ENCODE results near the gene MYCL. TPM values are rescaled to one million over a fixed set of nuclear protein-coding genes. Genes with fewer than 3 reads are reported as not detected.

The MYCL gene
- total RNA-seq, 2 experiments from 2014 or later, result 0.34 TPM; not detected in 1

DNA sequence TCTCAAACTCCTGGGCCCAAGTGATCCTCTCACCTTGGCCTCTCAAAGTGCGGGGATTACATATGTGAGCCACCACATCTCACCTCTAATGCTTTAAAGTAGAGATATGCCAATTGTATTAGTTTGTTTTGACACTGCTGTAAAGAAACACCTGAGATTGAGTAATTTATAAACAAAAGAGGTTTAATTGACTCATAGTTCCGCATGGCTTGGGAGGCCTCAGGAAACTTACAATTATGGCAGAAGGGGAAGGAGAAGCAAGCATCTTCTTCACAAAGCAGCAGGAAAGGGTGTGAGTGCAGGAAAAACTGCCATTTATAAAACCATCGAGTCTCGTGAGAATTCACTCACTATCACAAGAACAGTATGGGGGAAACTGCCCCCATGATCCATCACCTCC is 3.5 kb upstream of the MYCL start:
- DNase-seq (no peak), ATAC-seq (ENCODE audit: low read depth) (no peak)
- H3K4me3 Mint-ChIP-seq, result no peak overlapping the region
- no peak overlapping the region for H3K27ac Mint-ChIP-seq
- peaks cover 60% of the 10 kb centered on the region for H3K27me3 Mint-ChIP-seq
- no peaks in the 10 kb centered on the region for H3K36me3 Mint-ChIP-seq
- peaks cover 7% of the 10 kb centered on the region for H3K9me3 Mint-ChIP-seq
- H3K4me1 Mint-ChIP-seq, result peaks cover 3% of the 10 kb centered on the region
- POLR2A ChIA-PET, result no interaction called here

DNA sequence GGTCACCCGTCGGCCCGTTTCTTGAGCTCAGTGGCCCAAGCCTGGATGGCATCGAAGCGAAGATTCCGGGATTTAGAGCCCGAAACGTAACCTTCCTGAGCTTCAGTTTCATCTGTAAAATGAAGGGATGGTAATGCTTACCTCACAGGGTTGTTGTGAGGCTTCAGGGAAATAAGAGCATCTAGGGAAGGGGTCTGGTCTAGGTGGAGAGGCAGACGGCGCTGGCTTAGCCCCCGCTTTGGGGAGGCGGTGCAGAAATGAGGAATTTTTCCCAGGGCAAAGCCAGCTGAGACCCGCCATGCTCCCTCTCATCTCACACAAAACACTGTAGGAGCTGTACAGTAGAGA is 717 bp upstream of the MYCL start:
- Mint-ChIP-seq H3K4me1 (peaks cover 3% of the 10 kb centered on the region), H3K4me3 (peak overlapping the region; percentile 71), H3K27me3 (peaks cover 68% of the 10 kb centered on the region), H3K27ac (no peak overlapping the region), H3K36me3 (no peaks in the 10 kb centered on the region), H3K9me3 (peaks cover under 1% of the 10 kb centered on the region)
- DNase-seq (no peak), ATAC-seq (ENCODE audit: low read depth) (no peak)
- POLR2A ChIA-PET, result interaction anchor here (1.5 kb wide), 1 partner anchor 85 kb away, joined by 6 read pairs; no protein-coding TSS in a partner anchor

DNA sequence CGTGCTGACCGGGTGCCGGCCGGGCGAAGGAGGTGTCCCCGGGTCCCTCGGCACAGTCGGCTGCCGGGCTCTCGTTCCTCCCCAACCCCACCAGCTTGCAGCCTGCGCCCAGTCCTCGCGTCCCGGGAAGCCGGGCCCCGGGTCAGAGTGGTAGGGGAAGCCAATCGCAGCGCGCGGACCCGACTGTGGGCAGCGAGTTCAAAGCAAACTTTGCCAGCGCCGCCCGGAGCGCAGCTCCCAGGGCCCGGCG is 328 bp downstream of the MYCL start:
- Mint-ChIP-seq H3K4me1 (peaks cover 3% of the 10 kb centered on the region), H3K9me3 (no peaks in the 10 kb centered on the region), H3K36me3 (no peaks in the 10 kb centered on the region), H3K27me3 (peaks cover 64% of the 10 kb centered on the region), H3K27ac (no peak overlapping the region), H3K4me3 (peak overlapping the region; percentile 50)
- ATAC-seq (ENCODE audit: low read depth), result no peak
- POLR2A ChIA-PET, result interaction anchor here (1.0 to 1.5 kb wide), 2 partner anchors 18 to 84 kb away, joined by 4 to 6 read pairs; partner anchors contain the start of gene TRIT1
- DNase-seq, result no peak

DNA sequence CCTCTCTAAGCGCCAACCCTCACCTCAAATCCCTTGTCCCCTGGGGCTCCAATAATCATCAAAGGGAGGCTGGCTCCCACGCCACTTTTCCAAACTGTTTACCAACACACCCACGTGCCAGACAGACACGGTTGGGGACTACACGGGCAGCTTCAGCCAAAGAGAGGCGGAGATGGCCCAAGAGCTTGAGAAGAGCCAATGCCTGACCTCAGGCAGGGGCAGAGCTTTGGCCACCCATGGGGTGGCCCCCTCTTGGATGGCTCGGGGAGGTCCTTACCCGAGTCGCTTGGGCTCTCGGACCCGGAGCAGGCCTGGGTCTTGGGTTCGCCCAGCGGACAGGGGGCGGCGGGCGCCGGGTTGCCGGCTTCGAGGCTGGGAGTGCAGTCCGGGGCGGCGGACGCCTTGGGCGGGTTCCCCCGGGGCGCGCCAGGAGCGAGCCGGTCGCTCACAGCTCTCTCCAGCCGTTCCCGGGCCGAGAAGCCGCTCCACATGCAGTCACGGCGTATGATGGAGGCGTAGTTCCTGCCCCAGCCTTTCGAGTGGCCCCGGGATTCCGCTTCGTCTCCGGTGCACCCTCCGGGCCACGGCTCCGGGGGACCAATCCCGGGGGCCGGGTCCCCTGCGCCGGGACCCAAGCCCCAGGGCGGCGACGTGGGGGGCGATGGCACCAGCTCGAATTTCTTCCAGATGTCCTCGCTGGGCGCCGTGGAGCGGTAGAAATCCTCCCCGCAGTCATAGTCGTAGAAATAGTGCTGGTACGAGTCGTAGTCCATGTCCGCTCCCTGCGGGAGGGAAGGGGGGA is 854 bp downstream of the MYCL start:
- H3K36me3 Mint-ChIP-seq, result no peaks in the 10 kb centered on the region
- POLR2A ChIA-PET, result interaction anchor here (1.0 kb wide), 1 partner anchor 17 kb away, joined by 4 read pairs; the partner anchor contains the start of gene TRIT1
- peaks cover 3% of the 10 kb centered on the region for H3K4me1 Mint-ChIP-seq
- peaks cover 62% of the 10 kb centered on the region for H3K27me3 Mint-ChIP-seq
- H3K4me3 Mint-ChIP-seq, result peak overlapping the region; percentile 66
- DNase-seq (no peak), ATAC-seq (ENCODE audit: low read depth) (no peak)
- no peaks in the 10 kb centered on the region for H3K9me3 Mint-ChIP-seq
- no peak overlapping the region for H3K27ac Mint-ChIP-seq

DNA sequence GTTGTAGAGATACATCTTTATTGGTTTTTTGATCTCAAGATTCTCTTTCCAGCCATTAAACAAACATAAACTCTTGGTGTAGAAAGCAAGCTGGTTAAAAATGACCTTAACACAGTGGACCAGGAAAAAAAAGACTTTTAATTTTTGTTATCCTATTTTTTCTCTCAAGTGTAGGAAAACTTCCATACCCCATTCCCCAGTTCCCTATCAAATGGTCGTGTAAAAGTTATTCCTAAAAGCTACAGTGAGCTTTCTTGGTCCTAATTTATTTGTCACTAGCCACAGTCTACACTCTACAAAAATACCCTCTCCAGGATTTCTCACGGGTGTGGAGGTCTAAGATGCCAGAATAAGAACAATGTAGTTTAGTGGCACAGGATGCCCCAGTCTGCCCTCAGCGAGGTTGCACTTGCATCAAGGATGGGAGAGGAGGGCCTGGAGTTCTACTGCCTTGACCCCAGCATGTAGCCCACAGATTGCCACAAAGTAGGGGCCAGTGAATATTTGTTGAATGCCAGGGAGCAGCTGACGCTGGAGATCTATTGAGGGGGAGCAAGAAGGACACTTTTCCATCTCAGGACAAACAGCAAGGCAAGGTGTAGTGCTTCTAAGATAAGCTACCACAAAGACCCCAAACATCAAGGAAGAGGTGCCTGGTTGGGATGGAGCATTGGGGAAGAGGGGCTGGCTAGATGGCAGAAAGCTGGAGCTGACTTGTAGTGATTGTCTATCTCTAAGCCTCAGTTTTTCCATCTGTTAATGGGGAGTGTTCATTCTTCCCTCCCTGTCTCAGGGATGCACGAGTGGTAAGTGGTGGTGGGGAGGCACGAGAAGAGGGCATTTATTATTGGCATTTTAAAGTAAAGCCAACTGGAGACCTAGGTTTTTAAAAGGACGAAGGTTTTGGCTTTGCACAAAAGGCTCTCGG is 1.8 kb downstream of the MYCL start:
- H3K4me1 Mint-ChIP-seq, result peaks cover 3% of the 10 kb centered on the region
- H3K4me3 Mint-ChIP-seq, result peak overlapping the region; percentile 8
- POLR2A ChIA-PET, result no interaction called here
- no peaks in the 10 kb centered on the region for H3K9me3 Mint-ChIP-seq
- no peaks in the 10 kb centered on the region for H3K36me3 Mint-ChIP-seq
- DNase-seq (no peak), ATAC-seq (ENCODE audit: low read depth) (no peak)
- peaks cover 58% of the 10 kb centered on the region for H3K27me3 Mint-ChIP-seq
- no peak overlapping the region for H3K27ac Mint-ChIP-seq

DNA sequence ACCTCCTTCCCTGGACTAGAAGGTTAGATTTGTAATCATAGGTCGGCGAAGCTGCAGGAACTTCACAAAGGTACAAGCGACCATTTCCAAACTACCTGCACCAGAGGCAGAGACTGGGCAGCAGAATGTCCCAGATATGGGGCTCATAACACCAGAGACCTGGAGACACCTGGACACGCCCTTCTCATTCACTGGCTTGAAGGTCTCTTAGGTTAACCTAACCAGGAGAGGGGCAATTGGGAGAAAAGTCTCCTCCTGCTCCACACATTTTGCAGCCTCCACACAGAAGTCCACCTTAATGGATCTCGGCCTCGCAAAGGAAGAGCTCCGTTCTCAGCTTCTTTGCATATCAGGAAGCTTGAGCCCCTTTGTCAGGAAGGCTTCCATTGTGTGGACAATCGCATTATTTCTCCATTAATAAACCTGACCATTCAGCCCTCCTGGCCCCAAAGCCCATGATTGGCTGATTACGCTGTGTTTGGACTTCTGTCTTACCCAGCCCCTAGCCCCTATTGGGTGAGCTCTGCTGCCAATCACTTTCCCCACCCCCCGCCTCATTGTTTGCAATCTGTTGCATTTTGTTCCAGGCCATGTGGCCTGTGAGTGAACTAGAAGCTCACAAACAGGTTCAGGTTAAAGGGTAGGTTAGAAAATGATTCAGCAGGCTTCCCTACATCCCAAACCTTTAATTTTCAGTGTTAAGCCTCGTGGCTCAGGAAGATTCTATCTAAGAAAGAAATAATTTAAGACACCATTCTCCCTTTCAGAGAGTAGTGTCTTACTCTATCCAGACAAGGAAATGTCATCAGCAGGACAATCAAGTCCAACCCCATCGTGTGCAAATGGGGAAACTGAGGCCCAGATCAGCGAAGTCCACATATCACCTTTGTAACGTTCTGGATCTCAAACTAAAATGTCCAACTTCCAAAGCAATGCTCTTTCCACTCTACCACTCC is 2.8 kb downstream of the MYCL start:
- ATAC-seq (ENCODE audit: low read depth), result no peak
- H3K36me3 Mint-ChIP-seq, result no peaks in the 10 kb centered on the region
- no peaks in the 10 kb centered on the region for H3K9me3 Mint-ChIP-seq
- H3K27me3 Mint-ChIP-seq, result peaks cover 58% of the 10 kb centered on the region
- no peak overlapping the region for H3K4me3 Mint-ChIP-seq
- peaks cover 3% of the 10 kb centered on the region for H3K4me1 Mint-ChIP-seq
- POLR2A ChIA-PET, result no interaction called here
- no peak for DNase-seq
- H3K27ac Mint-ChIP-seq, result no peak overlapping the region

DNA sequence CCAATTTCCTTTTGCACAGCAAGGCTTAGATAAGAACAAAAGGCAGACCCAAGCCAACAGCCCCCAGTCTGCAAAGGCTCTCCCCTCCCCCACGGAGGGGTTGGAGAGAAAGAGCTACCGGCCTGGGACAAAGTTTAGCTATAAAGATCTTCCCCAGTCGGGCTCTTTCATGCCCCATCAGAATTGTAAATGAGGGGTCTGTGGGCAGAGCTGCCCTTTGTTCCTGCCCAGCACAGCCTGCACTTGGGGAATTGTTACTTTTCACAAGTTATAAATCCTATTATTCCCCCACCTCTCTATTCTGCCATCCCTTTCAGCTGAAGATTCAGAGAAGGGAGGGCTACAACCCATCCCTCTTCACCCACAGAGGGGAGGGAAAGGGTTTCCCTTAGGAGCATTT is 3.5 kb downstream of the MYCL start:
- Mint-ChIP-seq H3K27ac (no peak overlapping the region), H3K9me3 (no peaks in the 10 kb centered on the region), H3K27me3 (peaks cover 57% of the 10 kb centered on the region), H3K36me3 (no peaks in the 10 kb centered on the region), H3K4me3 (no peak overlapping the region), H3K4me1 (peaks cover 3% of the 10 kb centered on the region)
- DNase-seq (no peak), ATAC-seq (ENCODE audit: low read depth) (no peak)
- POLR2A ChIA-PET, result no interaction called here

DNA sequence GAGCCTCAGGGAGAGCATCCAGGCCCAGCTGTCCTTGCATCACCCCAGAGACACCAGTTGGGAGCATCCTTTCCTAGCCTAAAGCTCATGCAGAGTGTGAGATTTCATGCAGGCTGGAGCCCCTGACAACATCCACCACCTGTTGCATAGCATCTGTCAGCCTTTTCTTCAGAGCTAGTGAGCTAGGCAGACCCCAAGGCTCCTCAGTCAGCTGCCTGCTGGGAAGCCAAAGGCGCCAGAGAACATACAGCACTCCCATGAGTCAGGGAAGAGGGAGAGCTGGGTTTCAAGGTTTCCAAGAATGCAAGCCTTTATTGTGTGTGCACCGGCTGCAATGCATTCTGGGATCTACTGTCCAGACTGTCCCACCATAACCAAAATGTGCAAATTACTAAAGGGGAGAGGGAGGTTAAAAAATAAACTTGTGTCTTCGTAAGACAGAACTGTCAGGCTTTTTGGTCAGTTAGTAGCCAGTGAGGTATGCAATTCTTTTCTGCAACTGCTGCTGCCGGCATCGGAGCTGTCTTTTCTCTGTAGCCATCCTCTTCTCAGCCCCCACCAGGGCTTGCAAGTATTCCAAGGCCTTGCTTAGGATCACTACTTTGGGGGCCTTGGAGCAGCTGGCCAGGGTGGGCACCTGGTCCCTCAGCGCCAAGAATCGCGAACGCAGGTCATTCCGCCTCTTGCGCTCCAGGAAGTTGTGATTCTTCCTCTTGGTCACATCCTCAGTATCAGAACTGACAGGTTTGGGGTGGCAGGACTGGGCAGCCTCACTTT is 4.6 kb downstream of the MYCL start:
- Mint-ChIP-seq H3K4me1 (peaks cover 2% of the 10 kb centered on the region), H3K9me3 (no peaks in the 10 kb centered on the region), H3K27ac (no peak overlapping the region), H3K4me3 (no peak overlapping the region), H3K36me3 (no peaks in the 10 kb centered on the region), H3K27me3 (peaks cover 57% of the 10 kb centered on the region)
- DNase-seq (no peak), ATAC-seq (ENCODE audit: low read depth) (no peak)
- POLR2A ChIA-PET, result no interaction called here

DNA sequence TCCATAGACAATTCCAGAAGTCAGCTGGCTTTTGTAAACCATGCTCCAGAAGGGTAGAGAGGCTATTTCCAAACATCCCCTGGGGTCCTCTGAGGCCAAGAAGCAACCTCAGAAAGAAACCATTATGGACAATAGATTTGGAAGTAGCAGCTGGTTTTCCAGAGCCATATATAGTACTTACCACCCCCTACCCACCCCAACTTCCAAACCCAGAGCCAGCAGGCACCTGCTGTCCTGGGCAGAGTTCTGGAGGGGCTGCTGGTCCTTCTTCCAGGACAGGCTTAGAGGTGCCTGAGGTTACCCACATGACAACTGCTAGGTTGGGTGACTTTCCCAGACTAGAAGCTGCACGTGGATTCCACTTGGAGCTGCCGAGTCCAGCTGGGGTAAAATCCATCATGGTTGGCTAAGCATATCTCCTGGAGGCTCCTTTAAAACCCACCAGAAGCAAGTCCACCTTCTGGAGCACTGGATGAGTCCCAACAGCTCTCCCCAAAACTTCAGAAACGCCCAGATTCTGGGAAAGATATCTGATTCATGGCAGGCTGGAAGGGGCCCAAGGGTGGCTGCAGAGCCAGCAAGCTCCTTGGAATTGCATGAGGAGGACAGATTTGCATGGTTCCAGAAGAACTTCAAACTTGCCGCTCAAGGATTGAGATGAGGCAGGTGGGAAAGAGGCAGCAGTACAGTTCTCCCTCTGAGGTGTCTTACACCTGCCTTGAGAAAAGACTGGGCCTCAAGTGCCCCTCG is 5.8 kb downstream of the MYCL start:
- Mint-ChIP-seq H3K27me3 (peaks cover 60% of the 10 kb centered on the region), H3K4me3 (no peak overlapping the region), H3K36me3 (no peaks in the 10 kb centered on the region), H3K9me3 (no peaks in the 10 kb centered on the region), H3K4me1 (peaks cover 2% of the 10 kb centered on the region), H3K27ac (no peak overlapping the region)
- POLR2A ChIA-PET, result no interaction called here
- no peak for DNase-seq
- no peak for ATAC-seq (ENCODE audit: low read depth)

DNA sequence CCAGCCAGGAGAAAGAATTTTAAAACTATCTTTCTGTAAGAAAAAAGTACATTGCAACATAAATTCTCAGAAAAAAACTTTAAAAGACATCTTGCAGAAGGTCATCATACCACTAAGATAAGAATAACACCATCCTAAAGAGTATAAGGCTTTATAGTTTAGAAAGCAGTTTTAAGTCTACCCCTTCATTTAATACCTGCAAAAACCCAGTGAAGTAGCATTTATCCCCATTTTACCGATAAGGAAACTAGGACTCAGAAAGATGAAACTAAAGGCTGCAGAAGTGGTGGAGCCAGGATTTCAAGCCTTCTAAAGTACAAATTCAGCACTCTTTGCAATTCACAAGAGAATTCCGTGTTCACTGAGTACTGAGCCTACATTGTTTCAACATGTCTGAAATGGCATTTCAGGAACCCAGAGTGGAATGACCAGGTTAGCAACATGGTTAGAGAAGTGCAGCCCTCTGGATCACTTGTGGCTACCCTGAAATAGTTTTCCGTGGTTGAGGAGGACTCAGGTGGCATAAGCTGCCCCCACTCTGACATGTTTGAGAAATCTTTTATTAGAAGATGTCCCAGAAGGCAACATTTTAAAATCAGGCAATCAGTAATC is 6.7 kb downstream of the MYCL start:
- no peaks in the 10 kb centered on the region for H3K9me3 Mint-ChIP-seq
- POLR2A ChIA-PET, result interaction anchor here (0.7 kb wide), 1 partner anchor 13 kb away, joined by 3 read pairs; no protein-coding TSS in a partner anchor
- DNase-seq, result no peak
- H3K4me1 Mint-ChIP-seq, result peaks cover 2% of the 10 kb centered on the region
- no peak for ATAC-seq (ENCODE audit: low read depth)
- no peak overlapping the region for H3K4me3 Mint-ChIP-seq
- H3K27ac Mint-ChIP-seq, result no peak overlapping the region
- H3K36me3 Mint-ChIP-seq, result no peaks in the 10 kb centered on the region
- peaks cover 60% of the 10 kb centered on the region for H3K27me3 Mint-ChIP-seq

DNA sequence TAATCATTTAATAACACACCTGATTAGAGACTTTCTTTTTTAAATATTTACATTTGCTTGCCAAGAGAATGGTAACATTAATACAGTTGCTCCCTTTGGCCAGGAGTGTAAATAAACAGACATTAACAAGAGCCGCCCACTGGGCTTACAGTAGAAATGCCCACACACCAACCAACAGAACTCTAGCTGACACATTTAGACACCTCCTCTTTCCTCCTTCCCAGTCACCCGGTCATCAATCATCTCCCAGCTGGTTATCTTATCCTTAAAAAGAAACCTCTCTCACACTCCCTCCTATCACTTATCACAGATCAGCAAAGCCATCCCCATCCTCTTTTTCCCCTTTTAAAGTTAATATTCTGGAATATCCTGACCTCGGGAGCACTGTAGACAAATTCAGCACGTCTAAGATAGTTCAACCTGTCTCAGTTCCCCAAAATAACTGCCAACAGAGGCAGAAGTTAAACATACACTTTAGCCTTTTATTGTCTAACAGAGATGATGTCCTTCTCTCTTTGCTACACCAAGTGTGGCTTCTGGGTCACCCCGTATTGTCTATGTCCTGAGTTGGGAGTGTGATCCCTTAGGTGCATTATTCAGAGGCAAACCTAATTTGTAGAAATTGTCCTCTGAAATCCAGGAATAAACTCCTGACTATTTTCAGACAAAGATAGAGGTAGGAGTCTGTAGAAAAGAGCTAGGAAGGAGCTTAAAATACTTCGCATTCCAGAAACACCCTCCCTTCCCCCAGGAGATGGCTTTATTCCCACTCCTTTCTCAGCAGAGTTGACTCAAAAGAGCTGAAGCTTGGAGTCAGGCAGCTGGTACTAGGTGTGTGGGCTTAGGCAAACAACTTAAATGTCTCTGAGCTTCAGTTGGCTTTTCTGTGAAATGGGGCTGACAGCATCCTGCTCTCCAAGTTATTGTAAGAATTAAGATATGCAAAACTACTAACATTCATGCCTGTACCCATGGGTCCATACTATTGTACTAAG is 8.8 kb downstream of the MYCL start:
- no peak overlapping the region for H3K27ac Mint-ChIP-seq
- no peak for DNase-seq
- no peaks in the 10 kb centered on the region for H3K9me3 Mint-ChIP-seq
- peaks cover 46% of the 10 kb centered on the region for H3K27me3 Mint-ChIP-seq
- H3K4me3 Mint-ChIP-seq, result no peak overlapping the region
- POLR2A ChIA-PET, result no interaction called here
- H3K36me3 Mint-ChIP-seq, result no peaks in the 10 kb centered on the region
- no peak for ATAC-seq (ENCODE audit: low read depth)
- H3K4me1 Mint-ChIP-seq, result peaks cover 2% of the 10 kb centered on the region

Data from activated naive CD8-positive, alpha-beta T cell treated with anti-CD3 and anti-CD28 coated beads, Interleukin-2, amount 10 ng/mL, durations not matched to agents 7 days and 5 days (primary cell).